ENCODE data around the gene XPC. TPM values are rescaled to one million over a fixed set of nuclear protein-coding genes. Genes with fewer than 3 reads are reported as not detected.
A peak's percentile ranks its signal among the peaks of the same experiment; 100 is the strongest.

The XPC gene
- total and polyA plus RNA-seq, 4 donors, result 12.7 to 26.7 (median 14.2) TPM

- Histone ChIP-seq H3K27me3 (ENCODE audit: control insufficient read depth in 4 of 4, insufficient read depth in 4 of 4, low read length in 3 of 4) (no peaks in the 10 kb centered on the region), H3K9me3 (ENCODE audit: control insufficient read depth in 4 of 4, low read length in 3 of 4) (no peaks in the 10 kb centered on the region), H3K36me3 (ENCODE audit: control insufficient read depth in 4 of 4, insufficient read depth in 3 of 4, low read depth in 1 of 4, low read length in 3 of 4) (peaks cover 3 to 18% (median 16%) of the 10 kb centered on the region in 4 donors), H3K9ac (ENCODE audit: low read depth in 1 of 2, low read length in 2 of 2) (no peak overlapping the region), H3K4me3 (ENCODE audit: low read depth in 1 of 3, low read length in 3 of 3) (no peak overlapping the region), H3K4me1 (ENCODE audit: control insufficient read depth in 4 of 4, insufficient read depth in 4 of 4, low read length in 3 of 4) (peaks cover 19 to 79% (median 66%) of the 10 kb centered on the region in 4 donors), H3K27ac (ENCODE audit: low read depth in 1 of 2, low read length in 2 of 2) (peak overlapping the region; percentile 1 to 5)
- 86% methylated on average over 8 of the region's 8 CpGs for WGBS
- DNase-seq (ENCODE audit: low spot score), result no peak
- TF ChIP-seq JUND (IDR thresholded peaks at IDR 0.05), result no peak
- TF ChIP-seq TAF1 (conservative IDR thresholded peaks at IDR 0.05), result no peak
- no peak for TF ChIP-seq EGR1 (IDR thresholded peaks at IDR 0.05; ENCODE audit: low read depth in 2 of 2)
- TF ChIP-seq FOXA1 (IDR thresholded peaks at IDR 0.05), result no peak
- no peak for TF ChIP-seq ATF3 (IDR thresholded peaks at IDR 0.05)
- no peak for TF ChIP-seq RAD21 (IDR thresholded peaks at IDR 0.05)
- TF ChIP-seq CTCF (IDR thresholded peaks at IDR 0.05; ENCODE audit: low read depth, low read length, missing input control), result no peak
- no peak for TF ChIP-seq SP1 (IDR thresholded peaks at IDR 0.05)
- no peak for TF ChIP-seq NR2F2 (IDR thresholded peaks at IDR 0.05)
- TF ChIP-seq REST (IDR thresholded peaks at IDR 0.05), result no peak
- no peak for TF ChIP-seq ZBTB33 (IDR thresholded peaks at IDR 0.05)
- no peak for TF ChIP-seq RXRA (IDR thresholded peaks at IDR 0.05)
- no peak for TF ChIP-seq MAX (IDR thresholded peaks at IDR 0.05)
- TF ChIP-seq GABPA (IDR thresholded peaks at IDR 0.05 in 1 of 2, conservative IDR thresholded peaks at IDR 0.05 in 1 of 2), result no peak
- no peak for TF ChIP-seq YY1 (IDR thresholded peaks at IDR 0.05)
- no peak for TF ChIP-seq HNF4A (conservative IDR thresholded peaks at IDR 0.05)
- no peak for TF ChIP-seq HNF4G (IDR thresholded peaks at IDR 0.05)
- no peak for TF ChIP-seq FOXA2 (IDR thresholded peaks at IDR 0.05)
Observed at GRCh38 chr3:14142567-14143270, 35.7 kb downstream of the XPC start.
